GM12878 (cell line): ENCODE results near the gene DNAJC25. TPM values are rescaled to one million over a fixed set of nuclear protein-coding genes. Genes with fewer than 3 reads are reported as not detected.
A peak's percentile ranks its signal among the peaks of the same experiment; 100 is the strongest.

Experiments
- ATAC-seq: fragments of 200-7000 bp; cut with Tn5 transposase; 3 replicates; pipeline ENCODE4 v1.9.1; 2020; ENCODE audit warnings: mild to moderate bottlenecking, moderate library complexity
- BruUV-seq: library from RNA; stranded (reverse); fragments of 400-500 nt; replicated peaks from 2 replicates; lab custom pipeline; 2021; lab: Mats Ljungman, UMichigan
- CTCF ChIA-PET: fragments of 300-600 bp; sonication (Branson Sonifier 250); formaldehyde crosslinking; extraction: SDS; loops from one replicate; lab custom pipeline; 2021; ENCODE audit warnings: inconsistent platforms; lab: Yijun Ruan, JAX
- POLR2A ChIA-PET: fragments of 350-600 bp; formaldehyde crosslinking; extraction: SDS; loops from one replicate; lab custom pipeline; 2021; ENCODE audit warnings: inconsistent platforms; lab: Charles Lee
- RAD21 ChIA-PET: fragments of 300-600 bp; sonication (Branson Sonifier 250); formaldehyde crosslinking; loops from one replicate; lab custom pipeline; 2023; ENCODE audit warnings: antibody characterized with exemption; ENCODE audit not compliant: unreplicated experiment; lab: Charles Lee
- SMC1A ChIA-PET: fragments of 300-600 bp; sonication (Branson Sonifier 250); formaldehyde crosslinking; loops from one replicate; lab custom pipeline; 2023; ENCODE audit not compliant: unreplicated experiment, uncharacterized antibody; lab: Charles Lee
- DNase-seq: peaks from one replicate; pipeline ENCODE4 v3.0.0-alpha.2; 2011; ENCODE audit warnings: low read depth, low spot score
- FAIRE-seq: peaks from 3 replicates; lab custom pipeline; 2011; peaks lifted over from hg19 to GRCh38; lab: Jason Lieb, UNC
- H2AFZ ChIP-seq: 2 replicates; pipeline ENCODE4 v1.6.0; 2011; ENCODE audit warnings: low read depth, low read length, control low read depth; ENCODE audit not compliant: control insufficient read depth
- H3K27ac ChIP-seq: 2 replicates; pipeline ENCODE4 v1.5.1; 2011; ENCODE audit warnings: control low read depth; ENCODE audit not compliant: control insufficient read depth, insufficient read depth
- H3K27me3 ChIP-seq, 2 experiments: replicated peaks in 1 of 2; 2 replicates each; pipeline versions ENCODE4 v1.6.0 to v1.6.1; 2011; ENCODE audit warnings: low read length in 1 of 2; ENCODE audit not compliant: control insufficient read depth in 2 of 2, insufficient read depth in 2 of 2
- H3K36me3 ChIP-seq, 2 experiments: 2 replicates each; pipeline ENCODE4 v1.5.1; 2011; ENCODE audit warnings: low read length in 1 of 2; ENCODE audit not compliant: control insufficient read depth in 2 of 2, insufficient read depth in 2 of 2
- H3K4me1 ChIP-seq: 2 replicates; pipeline ENCODE4 v1.6.1; 2011; ENCODE audit warnings: mild to moderate bottlenecking, low read length, moderate library complexity, mixed read lengths; ENCODE audit not compliant: control insufficient read depth, insufficient read depth
- H3K4me2 ChIP-seq: 2 replicates; pipeline ENCODE4 v1.6.0; 2011; ENCODE audit warnings: control low read depth; ENCODE audit not compliant: control insufficient read depth, insufficient read depth
- H3K4me3 ChIP-seq: fragments of 200-600 bp; sonication (generic); 2 replicates; pipeline ENCODE4 v1.5.1; 2016
- H3K79me2 ChIP-seq: 2 replicates; pipeline ENCODE4 v1.6.0; 2011; ENCODE audit warnings: low read length; ENCODE audit not compliant: control insufficient read depth, insufficient read depth
- H3K9ac ChIP-seq: 2 replicates; pipeline ENCODE4 v1.8.0; 2011; ENCODE audit warnings: low read length, control low read depth, mixed read lengths; ENCODE audit not compliant: control insufficient read depth, insufficient read depth
- H3K9me3 ChIP-seq: replicated peaks from 3 replicates; pipeline ENCODE4 v1.5.1; 2011; ENCODE audit warnings: mild to moderate bottlenecking, low read length; ENCODE audit not compliant: control insufficient read depth, insufficient read depth
- H4K20me1 ChIP-seq: 2 replicates; pipeline ENCODE4 v1.6.0; 2011; ENCODE audit not compliant: control insufficient read depth, insufficient read depth
- CTCF ChIP-seq, 3 experiments: IDR thresholded peaks in 2 of 3; conservative IDR thresholded peaks in 1 of 3; 2 replicates each; pipeline ENCODE4 v1.5.1; 2011; ENCODE audit warnings: low read depth in 3 of 3, low read length in 3 of 3, mild to moderate bottlenecking in 3 of 3, control low read depth in 2 of 3, moderate library complexity in 2 of 3, inconsistent platforms in 1 of 3, mixed read lengths in 1 of 3; ENCODE audit not compliant: control insufficient read depth in 2 of 3, insufficient read depth in 1 of 3; ENCODE audit errors: extremely low read depth in 1 of 3
- IRF4 ChIP-seq: IDR thresholded peaks from 2 replicates; pipeline ENCODE4 v1.6.1; 2011; ENCODE audit warnings: low read depth, low read length
- IRF5 ChIP-seq: fragments of 450-650 bp; IDR thresholded peaks from 2 replicates; pipeline ENCODE4 v1.6.1; 2017; ENCODE audit warnings: borderline replicate concordance
- MAX ChIP-seq: IDR thresholded peaks from 2 replicates; pipeline ENCODE4 v1.6.1; 2012; ENCODE audit warnings: low read depth, low read length, improper control_type of control experiment
- RAD21 ChIP-seq: IDR thresholded peaks from 2 replicates; pipeline ENCODE4 v1.6.1; 2011; ENCODE audit warnings: mild to moderate bottlenecking, low read depth, low read length, moderate library complexity; ENCODE audit not compliant: insufficient read depth
- SMC3 ChIP-seq: IDR thresholded peaks from 2 replicates; pipeline ENCODE4 v1.6.1; 2011; ENCODE audit warnings: low read length, improper control_type of control experiment, borderline replicate concordance
- SREBF1 ChIP-seq: IDR thresholded peaks from 2 replicates; pipeline ENCODE4 v1.6.1; 2012; ENCODE audit warnings: mild to moderate bottlenecking, low read length
- YY1 ChIP-seq: IDR thresholded peaks from 2 replicates; pipeline ENCODE4 v1.6.1; 2011; ENCODE audit warnings: low read depth, mild to moderate bottlenecking, low read length
- WGBS: methylation state at CpG from one replicate; pipeline ENCODE4 v1.1.6; 2016; ENCODE audit warnings: low lambda C conversion rate; ENCODE audit not compliant: insufficient replicate concordance, insufficient coverage; ENCODE audit errors: missing lambda C conversion rate; 5-methylcytosine and 5-hydroxymethylcytosine counted together
- in situ Hi-C: fragments of 300-500 bp; cut with MboI; formaldehyde crosslinking; loops from 9 replicates; pipeline ENCODE4 v1.14.3; 2018; ENCODE audit warnings: mixed read lengths
- intact Hi-C: fragments of 100-400 bp; cut with micrococcal nuclease; formaldehyde crosslinking; loops from one replicate; pipeline ENCODE4 v1.14.2; 2022; ENCODE audit not compliant: unreplicated experiment
- polyA plus RNA-seq, 11 experiments: library from polyadenylated mRNA; depleted of rRNA in 4 of 11; unstranded in 6 of 11; stranded (reverse) in 5 of 11; fragments of >200 nt; fragmentation: Nextera tagmentation in 4 of 11; fragmentation: Illumina TruSeq in 1 of 11; extraction: Ambion mirVana in 4 of 11; extraction: Trizol in 1 of 11; gene quantifications; 1 replicate in 1 of 11; 2 replicates in 10 of 11; pipeline versions ENCODE4 v1.2.1 to v1.2.3, GENCODE V29; 2011 to 2016; ENCODE audit warnings: inconsistent platforms in 2 of 11, missing spikeins in 2 of 11, low read depth in 1 of 11
- total RNA-seq, 4 experiments: library from RNA; depleted of rRNA in 3 of 4; stranded (reverse); fragments of >200 nt in 3 of 4; fragmentation: Illumina TruSeq in 1 of 4; extraction: Trizol in 1 of 4; gene quantifications; 2 replicates each; pipeline versions ENCODE4 v1.2.1 to v1.2.3, GENCODE V29; 2013 to 2021

The DNAJC25 gene
- total and polyA plus RNA-seq, 10 of the 15 experiments (the other 5 are each of a cell fraction or from before 2014, with no cell fraction given), result 2.4 to 6.4 (median 4.0) TPM

GRCh38 chr9:111621895-111622480 lies 9.1 kb upstream of the DNAJC25 start:
- Histone ChIP-seq H3K4me1 (no peaks in the 10 kb centered on the region), H3K79me2 (no peaks in the 10 kb centered on the region), H3K27me3 (no peaks in the 10 kb centered on the region), H3K27ac (no peak overlapping the region), H3K9ac (no peak overlapping the region), H3K4me3 (no peak overlapping the region), H3K9me3 (no peaks in the 10 kb centered on the region), H3K4me2 (no peak overlapping the region), H4K20me1 (no peaks in the 10 kb centered on the region), H3K36me3 (no peaks in the 10 kb centered on the region), H2AFZ (no peak overlapping the region)
- CTCF ChIA-PET, result interaction anchor here (0.5 to 2.3 kb wide), 20 partner anchors 11 to 1913 kb away, joined by 3 to 28 read pairs (median 4); no protein-coding TSS in a partner anchor
- BruUV-seq, result no TSS peak
- RAD21 ChIA-PET, result interaction anchor here (1.0 to 1.5 kb wide), 5 partner anchors 24 to 1438 kb away, joined by 3 to 5 read pairs (median 3); no protein-coding TSS in a partner anchor
- WGBS, result 13% methylated on average over 2 of the region's 2 CpGs
- SMC1A ChIA-PET, result interaction anchor here (0.6 to 2.2 kb wide), 13 partner anchors 10 to 1439 kb away, joined by 3 to 7 read pairs (median 4); no protein-coding TSS in a partner anchor
- intact Hi-C loops, result no loop called here
- in situ Hi-C loops, result no loop called here
- ATAC-seq (peak; percentile 88), DNase-seq (no peak), FAIRE-seq (no peak)
- POLR2A ChIA-PET, result interaction anchor here (0.7 kb wide), 1 partner anchor 39 kb away, joined by 4 read pairs; no protein-coding TSS in a partner anchor
- TF ChIP-seq IRF4 (0 out of 2 replicates have a peak, but pooled peaks have one; percentile 19), YY1 (0 out of 2 replicates have a peak, but pooled peaks have one; percentile 48), RAD21 (peak; percentile 71), IRF5 (no peak), SREBF1 (no peak), MAX (no peak), SMC3 (peak; percentile 61; the same call in 1 of the 2 replicates), CTCF (IDR thresholded peaks at IDR 0.05 in 2 of 3, conservative IDR thresholded peaks at IDR 0.05 in 1 of 3; ENCODE audit: control insufficient read depth in 2 of 3, extremely low read depth in 1 of 3, insufficient read depth in 1 of 3, low read depth in 3 of 3, low read length in 3 of 3) (peak; percentile 75 to 97 (median 89))
